H9 (cell line): ENCODE results near the gene ZCCHC7. TPM values are rescaled to one million over a fixed set of nuclear protein-coding genes. Genes with fewer than 3 reads are reported as not detected.

Experiments
- DNase-seq: peaks from one replicate; pipeline ENCODE4 v3.0.0-alpha.2; 2017
- H2AFZ ChIP-seq: one replicate; pipeline ENCODE4 v1.6.1; 2013; ENCODE audit warnings: mild to moderate bottlenecking, low read length, control low read depth, moderate library complexity
- H2AK5ac ChIP-seq: 2 replicates; pipeline ENCODE4 v1.6.1; 2013; ENCODE audit warnings: low read length, control low read depth, mixed read lengths; ENCODE audit not compliant: insufficient read length
- H2BK120ac ChIP-seq: one replicate; pipeline ENCODE4 v1.6.1; 2013; ENCODE audit warnings: low read depth, mild to moderate bottlenecking, low read length, control low read depth, inconsistent platforms; ENCODE audit not compliant: poor library complexity, severe bottlenecking
- H2BK12ac ChIP-seq: 2 replicates; pipeline ENCODE4 v1.6.1; 2013; ENCODE audit warnings: low read length, control low read depth, mixed read lengths, low read depth; ENCODE audit not compliant: insufficient read length
- H2BK15ac ChIP-seq: 2 replicates; pipeline ENCODE4 v1.6.1; 2013; ENCODE audit warnings: low read depth, low read length, control low read depth
- H2BK20ac ChIP-seq: one replicate; pipeline ENCODE4 v1.6.1; 2013; ENCODE audit warnings: low read depth, mild to moderate bottlenecking, low read length, control low read depth, inconsistent platforms; ENCODE audit not compliant: poor library complexity, severe bottlenecking
- H2BK5ac ChIP-seq: 2 replicates; pipeline ENCODE4 v1.6.1; 2013; ENCODE audit warnings: low read length, control low read depth, mixed read lengths; ENCODE audit not compliant: insufficient read length
- H3K14ac ChIP-seq: 2 replicates; pipeline ENCODE4 v1.6.1; 2013; ENCODE audit warnings: low read length, control low read depth; ENCODE audit not compliant: insufficient read depth
- H3K18ac ChIP-seq: 2 replicates; pipeline ENCODE4 v1.6.1; 2013; ENCODE audit warnings: low read depth, mild to moderate bottlenecking, mixed read lengths, low read length, control low read depth; ENCODE audit not compliant: insufficient read length
- H3K23ac ChIP-seq: 2 replicates; pipeline ENCODE4 v1.6.1; 2013; ENCODE audit warnings: low read length, control low read depth, mixed read lengths, low read depth; ENCODE audit not compliant: insufficient read length
- H3K23me2 ChIP-seq: 2 replicates; pipeline ENCODE4 v1.6.1; 2013; ENCODE audit warnings: low read depth, mild to moderate bottlenecking, mixed read lengths, low read length, control low read depth; ENCODE audit not compliant: insufficient read length, poor library complexity, severe bottlenecking
- H3K27ac ChIP-seq: 2 replicates; pipeline ENCODE4 v1.5.1; 2013; ENCODE audit warnings: low read length, control low read depth, mixed read lengths, low read depth; ENCODE audit not compliant: insufficient read length
- H3K27me3 ChIP-seq: 2 replicates; pipeline ENCODE4 v1.6.1; 2013; ENCODE audit warnings: low read length, control low read depth, inconsistent platforms; ENCODE audit not compliant: insufficient read depth
- H3K4ac ChIP-seq: 2 replicates; pipeline ENCODE4 v1.6.1; 2013; ENCODE audit warnings: low read depth, mild to moderate bottlenecking, control low read depth, inconsistent platforms, low read length, moderate library complexity
- H3K4me1 ChIP-seq: 2 replicates; pipeline ENCODE4 v1.6.1; 2013; ENCODE audit warnings: low read length, control low read depth, inconsistent platforms; ENCODE audit not compliant: insufficient read depth
- H3K4me2 ChIP-seq: 2 replicates; pipeline ENCODE4 v1.6.1; 2013; ENCODE audit warnings: low read length, control low read depth, mixed read lengths; ENCODE audit not compliant: insufficient read length, insufficient read depth
- H3K56ac ChIP-seq: 2 replicates; pipeline ENCODE4 v1.6.1; 2013; ENCODE audit warnings: low read depth, mild to moderate bottlenecking, mixed read lengths, low read length, control low read depth; ENCODE audit not compliant: insufficient read length
- H3K79me1 ChIP-seq: 2 replicates; pipeline ENCODE4 v1.6.1; 2013; ENCODE audit warnings: low read depth, mild to moderate bottlenecking, moderate library complexity, low read length, control low read depth, inconsistent platforms; ENCODE audit not compliant: insufficient read depth, poor library complexity, severe bottlenecking
- H3K79me2 ChIP-seq: 2 replicates; pipeline ENCODE4 v1.6.1; 2013; ENCODE audit warnings: low read length, control low read depth, inconsistent platforms; ENCODE audit not compliant: insufficient read depth
- H3K9ac ChIP-seq: 2 replicates; pipeline ENCODE4 v1.6.1; 2013; ENCODE audit warnings: low read length, control low read depth, mixed read lengths; ENCODE audit not compliant: insufficient read length; ENCODE audit errors: extremely low read depth
- H3K9me3 ChIP-seq: one replicate; pipeline ENCODE4 v1.6.1; 2013; ENCODE audit warnings: low read depth, low read length, inconsistent platforms; ENCODE audit not compliant: control insufficient read depth
- H3T11ph ChIP-seq: one replicate; pipeline ENCODE4 v1.6.1; 2013; ENCODE audit warnings: mild to moderate bottlenecking, low read length, control low read depth, inconsistent platforms
- H4K20me1 ChIP-seq: one replicate; pipeline ENCODE4 v1.6.1; 2013; ENCODE audit not compliant: control insufficient read depth, insufficient read length, insufficient read depth
- H4K5ac ChIP-seq: 2 replicates; pipeline ENCODE4 v1.6.1; 2013; ENCODE audit warnings: low read depth, mild to moderate bottlenecking, mixed read lengths, low read length, control low read depth; ENCODE audit not compliant: insufficient read length
- H4K8ac ChIP-seq: replicated peaks from 2 replicates; pipeline ENCODE4 v1.6.1; 2013; ENCODE audit warnings: low read length, control low read depth, mixed read lengths, low read depth; ENCODE audit not compliant: insufficient read length
- H4K91ac ChIP-seq: 2 replicates; pipeline ENCODE4 v1.6.1; 2013; ENCODE audit warnings: low read depth, mild to moderate bottlenecking, moderate library complexity, mixed read lengths, low read length, control low read depth; ENCODE audit not compliant: insufficient read length
- H3K27ac Mint-ChIP-seq, 3 experiments: 2 replicates in 2 of 3; 3 replicates in 1 of 3; pipeline ENCODE4 v1.8.0; 2020 to 2021; ENCODE audit warnings: mixed read lengths in 3 of 3, mild to moderate bottlenecking in 1 of 3, moderate library complexity in 1 of 3
- H3K27me3 Mint-ChIP-seq: 2 replicates; pipeline ENCODE4 v1.8.0; 2021; ENCODE audit warnings: low read depth, mild to moderate bottlenecking, moderate library complexity, mixed read lengths
- H3K36me3 Mint-ChIP-seq, 3 experiments: 2 replicates in 2 of 3; 3 replicates in 1 of 3; pipeline ENCODE4 v1.8.0; 2020 to 2021; ENCODE audit warnings: low read depth in 3 of 3, mixed read lengths in 3 of 3; ENCODE audit not compliant: insufficient read depth in 1 of 3
- H3K4me1 Mint-ChIP-seq, 2 experiments: 2 replicates each; pipeline ENCODE4 v1.8.0; 2020; ENCODE audit warnings: mixed read lengths in 2 of 2
- H3K4me3 Mint-ChIP-seq, 2 experiments: 2 replicates in 1 of 2; 3 replicates in 1 of 2; pipeline ENCODE4 v1.8.0; 2020 to 2021; ENCODE audit warnings: mild to moderate bottlenecking in 2 of 2, mixed read lengths in 2 of 2, moderate library complexity in 1 of 2
- H3K9me3 Mint-ChIP-seq, 2 experiments: 2 replicates in 1 of 2; 3 replicates in 1 of 2; pipeline ENCODE4 v1.8.0; 2020; ENCODE audit warnings: mild to moderate bottlenecking in 2 of 2, mixed read lengths in 2 of 2, moderate library complexity in 1 of 2
- WGBS: extraction: QIAGEN DNeasy Blood & Tissue Kit; methylation state at CpG from one replicate; pipeline ENCODE4 v1.1.7; 2013; ENCODE audit warnings: missing lambda C conversion rate, low lambda C conversion rate, mixed read lengths; ENCODE audit not compliant: insufficient read length; ENCODE audit errors: extremely low coverage; 5-methylcytosine and 5-hydroxymethylcytosine counted together
- total RNA-seq: library from RNA; stranded (reverse); gene quantifications from 2 replicates; pipeline ENCODE4 v1.2.1, GENCODE V29; 2021
- TF ChIP-seq, protein P1 (sequence below): fragments of 200-600 bp; sonication (generic); conservative IDR thresholded peaks from 3 replicates; pipeline ENCODE4 v1.8.0; 2021; ENCODE audit warnings: antibody characterized with exemption, mild to moderate bottlenecking

The ZCCHC7 gene
- total RNA-seq, 1 experiment from 2014 or later = 20.3 TPM

DNA sequence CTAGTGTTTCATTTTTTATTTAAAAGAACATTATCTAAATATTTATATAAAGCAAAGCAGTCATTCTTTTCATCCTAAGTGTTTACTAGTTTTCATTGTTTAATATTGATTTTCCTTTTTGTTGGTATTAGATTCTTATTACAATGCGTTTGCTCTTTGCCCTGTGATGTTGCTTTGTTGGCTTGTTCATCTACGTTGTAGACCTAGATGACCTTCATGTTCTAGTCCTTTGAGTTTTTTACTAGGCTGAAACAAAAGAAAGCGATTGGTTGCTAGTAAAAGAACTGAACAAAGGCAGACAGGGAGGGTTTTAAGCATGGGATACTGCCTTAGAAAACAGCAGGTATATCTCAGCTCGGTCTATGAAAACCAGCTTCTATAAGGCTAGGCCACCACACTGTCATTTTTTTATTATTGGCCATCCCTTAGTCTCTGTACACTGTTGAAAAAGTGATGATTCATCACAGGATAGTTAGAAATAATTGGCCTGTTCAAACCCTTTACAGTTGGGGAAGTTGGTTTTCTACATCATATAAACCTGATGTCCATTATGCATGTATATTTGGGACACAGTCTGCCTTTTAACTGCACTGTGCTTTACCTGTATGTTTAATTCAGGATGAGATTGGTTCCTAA, 119.0 kb downstream of the ZCCHC7 start:
- H4K8ac ChIP-seq = no peak overlapping the region
- no peak overlapping the region for H4K91ac ChIP-seq
- H3T11ph ChIP-seq = no peak overlapping the region
- no peak overlapping the region for H3K18ac ChIP-seq
- peaks cover 9% of the 10 kb centered on the region; the same call in 1 of the 2 replicates for H3K4me1 ChIP-seq
- H2BK15ac ChIP-seq = no peak overlapping the region
- peaks cover 30 to 31% of the 10 kb centered on the region in 2 experiments for H3K4me1 Mint-ChIP-seq
- no peaks in the 10 kb centered on the region for H3K9me3 Mint-ChIP-seq
- no peak overlapping the region for H3K9ac ChIP-seq
- no peak overlapping the region for H2AK5ac ChIP-seq
- no peaks in the 10 kb centered on the region for H4K20me1 ChIP-seq
- no peak overlapping the region for H3K27ac ChIP-seq
- no peak overlapping the region for H3K4ac ChIP-seq
- no peak for DNase-seq
- H3K79me2 ChIP-seq = no peaks in the 10 kb centered on the region
- H3K27ac Mint-ChIP-seq = no peak overlapping the region
- no peaks in the 10 kb centered on the region for H3K9me3 ChIP-seq
- no peak overlapping the region for H2BK120ac ChIP-seq
- no peak overlapping the region for H3K14ac ChIP-seq
- H3K36me3 Mint-ChIP-seq = peaks cover 0 to 3% (median 0%) of the 10 kb centered on the region in 3 experiments; a peak in 2 of 7 replicates
- H3K4me2 ChIP-seq = no peak overlapping the region
- H3K23ac ChIP-seq = no peak overlapping the region
- no peaks in the 10 kb centered on the region for H3K27me3 Mint-ChIP-seq
- WGBS = no CpG with 5 or more reads among the region's 4 CpGs
- no peaks in the 10 kb centered on the region for H3K23me2 ChIP-seq
- H3K56ac ChIP-seq = no peak overlapping the region
- no peaks in the 10 kb centered on the region for H3K79me1 ChIP-seq
- no peak overlapping the region for H2BK5ac ChIP-seq
- no peak overlapping the region for H2BK12ac ChIP-seq
- TF ChIP-seq, protein P1, sequence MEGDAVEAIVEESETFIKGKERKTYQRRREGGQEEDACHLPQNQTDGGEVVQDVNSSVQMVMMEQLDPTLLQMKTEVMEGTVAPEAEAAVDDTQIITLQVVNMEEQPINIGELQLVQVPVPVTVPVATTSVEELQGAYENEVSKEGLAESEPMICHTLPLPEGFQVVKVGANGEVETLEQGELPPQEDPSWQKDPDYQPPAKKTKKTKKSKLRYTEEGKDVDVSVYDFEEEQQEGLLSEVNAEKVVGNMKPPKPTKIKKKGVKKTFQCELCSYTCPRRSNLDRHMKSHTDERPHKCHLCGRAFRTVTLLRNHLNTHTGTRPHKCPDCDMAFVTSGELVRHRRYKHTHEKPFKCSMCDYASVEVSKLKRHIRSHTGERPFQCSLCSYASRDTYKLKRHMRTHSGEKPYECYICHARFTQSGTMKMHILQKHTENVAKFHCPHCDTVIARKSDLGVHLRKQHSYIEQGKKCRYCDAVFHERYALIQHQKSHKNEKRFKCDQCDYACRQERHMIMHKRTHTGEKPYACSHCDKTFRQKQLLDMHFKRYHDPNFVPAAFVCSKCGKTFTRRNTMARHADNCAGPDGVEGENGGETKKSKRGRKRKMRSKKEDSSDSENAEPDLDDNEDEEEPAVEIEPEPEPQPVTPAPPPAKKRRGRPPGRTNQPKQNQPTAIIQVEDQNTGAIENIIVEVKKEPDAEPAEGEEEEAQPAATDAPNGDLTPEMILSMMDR = no peak
- no peaks in the 10 kb centered on the region for H3K27me3 ChIP-seq
- H2AFZ ChIP-seq = no peak overlapping the region
- H2BK20ac ChIP-seq = no peak overlapping the region
- no peak overlapping the region for H4K5ac ChIP-seq
- no peak overlapping the region for H3K4me3 Mint-ChIP-seq
